OCI-LY3 (cell line): ENCODE data around the gene LPAR3.

Experiments
- CTCF ChIP-seq: fragments of 200-600, 300-600 bp; sonication (generic); IDR thresholded peaks from 2 replicates; pipeline ENCODE4 v1.5.1; 2014; ENCODE audit warnings: antibody characterized with exemption, low read length, low read depth
- EZH2phosphoT487 ChIP-seq: fragments of 200-600 bp; shearing (Covaris generic); IDR thresholded peaks from 2 replicates; pipeline ENCODE4 v1.6.1; 2018; ENCODE audit warnings: antibody characterized with exemption, mixed run types, low read depth

- TF ChIP-seq CTCF, result no peak
- TF ChIP-seq EZH2phosphoT487, result no peak
These were observed 26.5 kb upstream of the LPAR3 start for GRCh38 chr1:84919461-84919970.
